Measurements from ENCODE around the gene ADORA3.

Gene ADORA3

DNA sequence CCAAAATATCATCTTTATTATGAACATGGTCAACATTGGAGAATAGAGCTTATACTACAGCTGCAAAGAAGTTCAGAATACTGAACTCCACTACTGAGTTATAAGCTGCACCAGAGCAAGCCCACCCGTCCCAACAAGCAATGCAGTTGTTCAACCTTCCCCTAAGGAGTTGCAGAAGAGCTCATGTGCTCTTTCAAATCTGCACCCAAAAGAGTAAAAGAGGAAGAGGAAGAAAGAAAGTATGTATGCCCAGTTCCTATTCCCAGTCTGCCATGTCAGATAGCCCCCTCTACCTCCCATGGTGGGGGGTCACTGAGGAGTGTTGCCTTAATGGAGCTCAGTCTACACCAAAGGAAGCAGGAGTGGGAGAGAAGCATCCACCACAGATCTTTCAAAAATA is 22.8 kb downstream of the ADORA3 start:
- no peak overlapping the region for H3K4me3 Mint-ChIP-seq
- peaks cover 35% of the 10 kb centered on the region for H3K4me1 Mint-ChIP-seq
- no peaks in the 10 kb centered on the region for H3K9me3 Mint-ChIP-seq
- H3K27me3 Mint-ChIP-seq = no peaks in the 10 kb centered on the region
- ATAC-seq (replicated peaks; ENCODE audit: extremely low read depth, poor library complexity, severe bottlenecking) = no peak
- no peak for DNase-seq (ENCODE audit: low spot score in 2 of 2)
- H3K27ac Mint-ChIP-seq (ENCODE audit: low read depth) = no peak overlapping the region
- H3K36me3 Mint-ChIP-seq (ENCODE audit: insufficient read depth) = peaks cover 3% of the 10 kb centered on the region

GRCh38 chr1:111476761-111477309 is 26.6 kb downstream of the ADORA3 start:
- no peak overlapping the region for H3K27ac Mint-ChIP-seq (ENCODE audit: low read depth)
- peaks cover 37% of the 10 kb centered on the region for H3K4me1 Mint-ChIP-seq
- DNase-seq (ENCODE audit: low spot score in 2 of 2) = peak in 1 of 2 donors; percentile 20
- H3K27me3 Mint-ChIP-seq = no peaks in the 10 kb centered on the region
- peaks cover 6% of the 10 kb centered on the region for H3K36me3 Mint-ChIP-seq (ENCODE audit: insufficient read depth)
- H3K4me3 Mint-ChIP-seq = peak overlapping the region; percentile 66
- H3K9me3 Mint-ChIP-seq = no peaks in the 10 kb centered on the region
- ATAC-seq (replicated peaks; ENCODE audit: extremely low read depth, poor library complexity, severe bottlenecking) = peak; percentile 75

- DNase-seq (ENCODE audit: low spot score in 2 of 2) = no peak
- no peak for ATAC-seq (replicated peaks; ENCODE audit: extremely low read depth, poor library complexity, severe bottlenecking)
- Mint-ChIP-seq H3K4me1 (peaks cover 37% of the 10 kb centered on the region), H3K27ac (ENCODE audit: low read depth) (peak overlapping the region; percentile 45), H3K27me3 (no peaks in the 10 kb centered on the region), H3K36me3 (ENCODE audit: insufficient read depth) (peaks cover 6% of the 10 kb centered on the region), H3K9me3 (no peaks in the 10 kb centered on the region), H3K4me3 (peak overlapping the region; percentile 66)
Observed at GRCh38 chr1:111476214-111476613, 27.2 kb downstream of the ADORA3 start.

DNA sequence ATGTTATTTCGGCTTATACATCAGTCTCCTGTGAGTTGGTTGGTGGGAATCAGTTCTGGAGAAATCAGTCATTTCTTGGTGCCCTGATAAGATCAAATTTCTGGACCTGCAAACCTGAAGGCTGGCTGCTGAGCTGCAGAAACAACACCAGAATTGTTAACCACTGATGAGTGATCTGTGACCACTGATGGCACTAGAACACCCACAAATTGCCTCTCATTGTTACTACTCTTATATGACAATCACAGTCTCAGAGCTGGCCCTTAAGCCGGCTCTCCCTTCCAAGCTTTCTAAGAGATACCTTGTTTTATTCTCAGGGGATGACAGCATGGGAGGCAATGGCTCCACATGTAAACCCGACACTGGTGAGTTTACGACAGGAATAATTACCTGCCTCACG is 27.7 kb downstream of the ADORA3 start:
- H3K36me3 Mint-ChIP-seq (ENCODE audit: insufficient read depth) = peaks cover 6% of the 10 kb centered on the region
- H3K4me3 Mint-ChIP-seq = peak overlapping the region; percentile 66
- DNase-seq (ENCODE audit: low spot score in 2 of 2) = peak in 1 of 2 donors; percentile 14
- peaks cover 37% of the 10 kb centered on the region for H3K4me1 Mint-ChIP-seq
- H3K27me3 Mint-ChIP-seq = no peaks in the 10 kb centered on the region
- H3K27ac Mint-ChIP-seq (ENCODE audit: low read depth) = peak overlapping the region; percentile 45
- ATAC-seq (replicated peaks; ENCODE audit: extremely low read depth, poor library complexity, severe bottlenecking) = no peak
- no peaks in the 10 kb centered on the region for H3K9me3 Mint-ChIP-seq

- Mint-ChIP-seq H3K27ac (ENCODE audit: low read depth) (no peak overlapping the region), H3K4me3 (peak overlapping the region; percentile 69), H3K4me1 (peaks cover 37% of the 10 kb centered on the region), H3K27me3 (no peaks in the 10 kb centered on the region), H3K36me3 (ENCODE audit: insufficient read depth) (peaks cover 6% of the 10 kb centered on the region), H3K9me3 (no peaks in the 10 kb centered on the region)
- no peak for DNase-seq (ENCODE audit: low spot score in 2 of 2)
- ATAC-seq (replicated peaks; ENCODE audit: extremely low read depth, poor library complexity, severe bottlenecking) = no peak
Observed at GRCh38 chr1:111474521-111474920, 28.9 kb downstream of the ADORA3 start.

DNA sequence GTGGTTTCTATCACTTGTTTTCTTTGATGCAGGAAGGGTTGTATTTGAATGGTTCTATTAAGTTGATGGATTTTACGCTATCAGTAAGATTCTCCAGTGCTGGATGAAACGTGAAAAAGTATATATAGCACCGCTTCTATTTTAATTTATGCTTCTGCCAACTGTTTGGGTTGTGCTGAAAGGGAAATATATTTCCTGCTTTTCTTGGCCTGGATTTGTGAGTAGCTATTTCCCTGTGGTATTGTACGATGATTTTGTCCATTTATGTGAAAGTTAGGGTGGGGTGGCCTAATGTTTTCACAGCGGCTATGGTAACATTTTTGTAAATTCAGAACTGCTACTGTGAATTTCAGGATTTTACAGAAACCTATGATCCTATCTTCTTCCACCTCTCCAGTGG is 29.3 kb downstream of the ADORA3 start:
- ATAC-seq (replicated peaks; ENCODE audit: extremely low read depth, poor library complexity, severe bottlenecking) = no peak
- Mint-ChIP-seq H3K9me3 (no peaks in the 10 kb centered on the region), H3K27ac (ENCODE audit: low read depth) (peak overlapping the region; percentile 60), H3K27me3 (no peaks in the 10 kb centered on the region), H3K36me3 (ENCODE audit: insufficient read depth) (peaks cover 6% of the 10 kb centered on the region), H3K4me1 (peaks cover 37% of the 10 kb centered on the region), H3K4me3 (peak overlapping the region; percentile 69)
- DNase-seq (ENCODE audit: low spot score in 2 of 2) = no peak

GRCh38 chr1:111471538-111471937 is 31.9 kb downstream of the ADORA3 start:
- peaks cover 15% of the 10 kb centered on the region for H3K4me1 Mint-ChIP-seq
- H3K27me3 Mint-ChIP-seq = no peaks in the 10 kb centered on the region
- ATAC-seq (replicated peaks; ENCODE audit: extremely low read depth, poor library complexity, severe bottlenecking) (no peak), DNase-seq (ENCODE audit: low spot score in 2 of 2) (no peak)
- H3K4me3 Mint-ChIP-seq = no peak overlapping the region
- peaks cover 3% of the 10 kb centered on the region for H3K36me3 Mint-ChIP-seq (ENCODE audit: insufficient read depth)
- no peaks in the 10 kb centered on the region for H3K9me3 Mint-ChIP-seq
- H3K27ac Mint-ChIP-seq (ENCODE audit: low read depth) = no peak overlapping the region

DNA sequence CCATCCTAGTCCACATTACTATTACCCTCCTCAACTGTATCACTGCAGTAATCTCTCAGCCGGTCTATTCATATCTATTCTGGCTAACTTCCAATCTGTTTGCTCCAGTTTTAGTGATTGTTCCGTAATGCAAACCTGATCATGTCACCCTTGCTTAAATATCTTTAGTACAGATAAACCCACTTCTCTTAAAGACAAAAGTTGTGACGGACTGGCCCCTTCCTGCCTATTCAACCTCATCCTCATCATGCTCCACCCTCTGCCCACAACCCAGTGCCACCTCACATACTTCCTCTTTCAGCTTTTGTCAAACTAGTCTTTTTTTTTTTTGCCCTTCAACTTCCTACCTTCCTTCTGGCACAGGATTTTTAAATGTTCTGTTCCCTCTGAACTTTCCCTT is 32.4 kb downstream of the ADORA3 start:
- no peak overlapping the region for H3K27ac Mint-ChIP-seq (ENCODE audit: low read depth)
- DNase-seq (ENCODE audit: low spot score in 2 of 2) (peak; percentile 42 to 69), ATAC-seq (replicated peaks; ENCODE audit: extremely low read depth, poor library complexity, severe bottlenecking) (peak; percentile 95)
- peaks cover 3% of the 10 kb centered on the region for H3K36me3 Mint-ChIP-seq (ENCODE audit: insufficient read depth)
- peaks cover 10% of the 10 kb centered on the region for H3K4me1 Mint-ChIP-seq
- no peaks in the 10 kb centered on the region for H3K9me3 Mint-ChIP-seq
- H3K4me3 Mint-ChIP-seq = no peak overlapping the region
- no peaks in the 10 kb centered on the region for H3K27me3 Mint-ChIP-seq

- ATAC-seq (replicated peaks; ENCODE audit: extremely low read depth, poor library complexity, severe bottlenecking) (peak; percentile 30), DNase-seq (ENCODE audit: low spot score in 2 of 2) (no peak)
- peaks cover 3% of the 10 kb centered on the region for H3K36me3 Mint-ChIP-seq (ENCODE audit: insufficient read depth)
- no peak overlapping the region for H3K4me3 Mint-ChIP-seq
- H3K27me3 Mint-ChIP-seq = no peaks in the 10 kb centered on the region
- peaks cover 6% of the 10 kb centered on the region for H3K4me1 Mint-ChIP-seq
- no peak overlapping the region for H3K27ac Mint-ChIP-seq (ENCODE audit: low read depth)
- no peaks in the 10 kb centered on the region for H3K9me3 Mint-ChIP-seq
Observed at GRCh38 chr1:111470596-111470995, 32.8 kb downstream of the ADORA3 start.

DNA sequence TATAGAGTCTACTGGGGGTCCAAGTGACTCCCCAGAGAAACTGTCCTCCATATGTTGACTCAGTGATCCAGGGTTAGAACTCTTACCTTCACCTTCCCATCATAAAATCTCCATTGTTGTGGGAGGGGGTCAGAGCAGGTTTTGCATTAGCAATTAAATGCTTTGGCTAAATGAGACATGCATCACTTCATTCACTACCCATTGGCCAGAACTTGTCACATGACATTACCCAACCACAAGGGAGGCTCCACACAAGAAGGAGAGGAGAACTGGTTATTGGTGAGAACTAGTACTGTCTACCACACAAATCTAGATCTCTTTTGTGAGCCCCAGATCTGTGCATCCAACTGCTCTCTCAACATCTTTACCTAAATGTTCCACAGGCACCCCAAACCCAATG is 33.9 kb downstream of the ADORA3 start:
- H3K9me3 Mint-ChIP-seq = no peaks in the 10 kb centered on the region
- H3K4me3 Mint-ChIP-seq = no peak overlapping the region
- no peak for ATAC-seq (replicated peaks; ENCODE audit: extremely low read depth, poor library complexity, severe bottlenecking)

DNA sequence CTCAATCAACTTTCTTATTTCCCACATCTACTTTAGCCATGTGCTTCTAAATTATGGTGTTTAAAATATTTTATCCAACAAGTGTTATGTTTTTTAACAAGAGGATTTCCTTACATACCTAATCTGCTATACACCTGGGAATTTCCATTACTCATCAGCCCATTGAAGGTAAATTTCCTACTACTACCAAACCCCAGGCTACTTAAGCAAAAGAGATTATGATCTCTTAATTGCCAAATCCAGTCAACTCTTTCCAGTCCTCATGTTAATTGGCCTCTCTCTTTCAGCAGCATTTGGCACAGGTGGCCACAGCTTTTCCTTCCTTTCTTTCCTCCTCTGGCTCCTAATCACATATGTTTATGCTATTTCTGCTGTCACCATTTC is 34.7 kb downstream of the ADORA3 start:
- H3K4me3 Mint-ChIP-seq = no peak overlapping the region
- H3K36me3 Mint-ChIP-seq (ENCODE audit: insufficient read depth) = no peaks in the 10 kb centered on the region
- no peak overlapping the region for H3K27ac Mint-ChIP-seq (ENCODE audit: low read depth)
- H3K4me1 Mint-ChIP-seq = peaks cover 13% of the 10 kb centered on the region
- no peaks in the 10 kb centered on the region for H3K27me3 Mint-ChIP-seq
- H3K9me3 Mint-ChIP-seq = no peaks in the 10 kb centered on the region
- ATAC-seq (replicated peaks; ENCODE audit: extremely low read depth, poor library complexity, severe bottlenecking) (no peak), DNase-seq (ENCODE audit: low spot score in 2 of 2) (no peak)

More for the DNA sequence above, 33.9 kb downstream of the ADORA3 start:
- no peak for DNase-seq (ENCODE audit: low spot score in 2 of 2)
- Mint-ChIP-seq H3K4me1 (peaks cover 8% of the 10 kb centered on the region), H3K27ac (ENCODE audit: low read depth) (no peak overlapping the region), H3K27me3 (no peaks in the 10 kb centered on the region), H3K36me3 (ENCODE audit: insufficient read depth) (peaks cover 3% of the 10 kb centered on the region)

DNA sequence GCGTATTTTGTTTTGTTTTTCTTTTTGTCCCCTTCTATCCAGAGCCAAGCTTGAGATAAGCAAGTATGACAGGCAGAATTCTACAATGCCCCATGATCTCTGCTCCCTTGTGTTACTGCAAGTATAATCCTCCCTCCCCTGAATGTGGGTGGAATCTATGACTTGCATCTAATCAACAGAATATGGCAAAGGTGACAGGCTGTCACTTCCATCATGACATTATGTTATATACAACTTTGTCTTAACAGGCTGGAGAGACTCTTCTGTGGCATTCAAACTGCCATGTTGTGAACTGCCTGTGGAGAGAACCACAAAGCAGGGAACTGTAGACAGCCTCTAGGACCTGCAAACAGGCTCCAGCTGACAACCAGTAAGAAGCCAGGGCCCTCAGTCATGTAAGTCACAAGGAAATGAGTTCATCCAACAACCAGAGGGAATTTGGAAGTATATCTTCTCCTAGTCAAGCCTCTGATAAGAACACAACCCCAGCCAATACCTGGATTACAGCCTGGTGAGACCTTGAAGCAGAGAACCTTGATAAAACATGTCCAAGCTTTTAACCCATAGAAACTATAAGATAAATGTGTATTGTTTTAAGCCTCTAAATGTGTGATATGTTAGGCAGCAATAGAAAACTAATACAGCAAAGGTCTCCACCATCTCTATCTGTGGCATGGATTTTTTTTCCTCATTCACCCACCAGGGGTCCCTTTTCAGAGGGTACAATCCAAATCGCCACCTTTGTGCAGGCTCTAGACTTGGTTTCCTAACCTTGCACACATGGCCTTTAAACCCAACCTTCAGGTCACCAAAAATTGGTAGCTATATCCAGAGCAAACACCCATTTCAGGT is 35.3 kb downstream of the ADORA3 start:
- no peak for ATAC-seq (replicated peaks; ENCODE audit: extremely low read depth, poor library complexity, severe bottlenecking)
- Mint-ChIP-seq H3K27ac (ENCODE audit: low read depth) (no peak overlapping the region), H3K9me3 (no peaks in the 10 kb centered on the region), H3K36me3 (ENCODE audit: insufficient read depth) (peaks cover 1% of the 10 kb centered on the region), H3K4me3 (no peak overlapping the region), H3K27me3 (no peaks in the 10 kb centered on the region), H3K4me1 (peaks cover 18% of the 10 kb centered on the region)
- no peak for DNase-seq (ENCODE audit: low spot score in 2 of 2)

GRCh38 chr1:111466480-111466879 is 37.0 kb downstream of the ADORA3 start:
- Mint-ChIP-seq H3K4me1 (peaks cover 19% of the 10 kb centered on the region), H3K27ac (ENCODE audit: low read depth) (no peak overlapping the region), H3K36me3 (ENCODE audit: insufficient read depth) (peaks cover 11% of the 10 kb centered on the region), H3K4me3 (no peak overlapping the region), H3K27me3 (no peaks in the 10 kb centered on the region), H3K9me3 (no peaks in the 10 kb centered on the region)
- ATAC-seq (replicated peaks; ENCODE audit: extremely low read depth, poor library complexity, severe bottlenecking) (no peak), DNase-seq (ENCODE audit: low spot score in 2 of 2) (no peak)

All from central memory CD8-positive, alpha-beta T cell (primary cell).